Panc1 (cell line): ENCODE results near the gene HNRNPU. TPM values are rescaled to one million over a fixed set of nuclear protein-coding genes. Genes with fewer than 3 reads are reported as not detected.

Experiments
- ATAC-seq: fragments of 200-7000 bp; cut with Tn5 transposase; 2 replicates; pipeline ENCODE4 v1.9.1; 2020; ENCODE audit warnings: mild to moderate bottlenecking, moderate library complexity
- BruUV-seq: library from RNA; stranded (reverse); fragments of 400-500 nt; replicated peaks from 2 replicates; lab custom pipeline; 2021; lab: Mats Ljungman, UMichigan
- CTCF ChIA-PET: fragments of 300-600 bp; sonication (Branson Sonifier 250); formaldehyde crosslinking; loops from one replicate; lab custom pipeline; 2022; ENCODE audit warnings: antibody characterized with exemption; lab: Charles Lee
- POLR2A ChIA-PET: fragments of 300-600 bp; sonication (Branson Sonifier 250); formaldehyde crosslinking; loops from one replicate; lab custom pipeline; 2022; ENCODE audit warnings: antibody characterized with exemption; lab: Charles Lee
- DNase-seq: peaks from one replicate; pipeline ENCODE4 v3.0.0-alpha.2; 2010; ENCODE audit warnings: low read depth, low spot score
- H3K27ac ChIP-seq: 2 replicates; pipeline ENCODE4 v1.5.1; 2011; ENCODE audit warnings: mild to moderate bottlenecking, low read length, inconsistent platforms
- H3K27me3 ChIP-seq: fragments of 200-500 bp; sonication (Bioruptor generic); 2 replicates; pipeline ENCODE4 v1.6.0; 2014; ENCODE audit warnings: low read length, inconsistent platforms; ENCODE audit not compliant: control insufficient read depth, insufficient read depth
- H3K36me3 ChIP-seq: fragments of 200-500 bp; sonication (Bioruptor generic); 2 replicates; pipeline ENCODE4 v1.5.1; 2014; ENCODE audit warnings: inconsistent platforms, mild to moderate bottlenecking, low read length, moderate library complexity; ENCODE audit not compliant: control insufficient read depth, insufficient read depth
- H3K4me1 ChIP-seq: 2 replicates; pipeline ENCODE4 v1.5.1; 2011; ENCODE audit warnings: inconsistent platforms, mild to moderate bottlenecking, low read length, moderate library complexity; ENCODE audit not compliant: control insufficient read depth, insufficient read depth
- H3K4me3 ChIP-seq, 2 experiments: 2 replicates each; pipeline ENCODE4 v1.5.1; 2011 to 2012; ENCODE audit warnings: low read depth in 2 of 2, low read length in 2 of 2, mild to moderate bottlenecking in 2 of 2, inconsistent platforms in 1 of 2, moderate library complexity in 1 of 2
- H3K9me3 ChIP-seq: fragments of 200-500 bp; sonication (Bioruptor generic); 2 replicates; pipeline ENCODE4 v1.5.1; 2014; ENCODE audit warnings: low read depth, mild to moderate bottlenecking, inconsistent platforms, low read length, moderate library complexity; ENCODE audit not compliant: control insufficient read depth, insufficient read depth
- POLR2AphosphoS5 ChIP-seq: IDR thresholded peaks from 2 replicates; pipeline ENCODE4 v1.6.1; 2012; ENCODE audit warnings: mild to moderate bottlenecking, low read depth, low read length, moderate library complexity
- SIN3A ChIP-seq: IDR thresholded peaks from 2 replicates; pipeline ENCODE4 v1.6.1; 2012; ENCODE audit warnings: low read depth, mild to moderate bottlenecking, low read length, moderate library complexity, borderline replicate concordance; ENCODE audit not compliant: insufficient read depth
- TCF7L2 ChIP-seq: IDR thresholded peaks from 2 replicates; pipeline ENCODE4 v1.6.1; 2011; ENCODE audit warnings: mild to moderate bottlenecking, low read depth, low read length, inconsistent platforms
- in situ Hi-C: cut with HindIII; loops from 2 replicates; pipeline ENCODE4 v1.10.0; 2016; ENCODE audit warnings: low sequenced_read_pairs, low pct_unique_long_range_greater_than_20kb
- intact Hi-C: fragments of 100-400 bp; cut with micrococcal nuclease; formaldehyde crosslinking; loops from one replicate; pipeline ENCODE4 v1.10.0; 2022; ENCODE audit not compliant: unreplicated experiment
- total RNA-seq: library from RNA; stranded (reverse); gene quantifications from one replicate; pipeline ENCODE4 v1.2.1, GENCODE V29; 2021; ENCODE audit not compliant: unreplicated experiment
- TF ChIP-seq, protein P1 (sequence below): fragments of 450-650 bp; IDR thresholded peaks from 2 replicates; pipeline ENCODE4 v1.5.1; 2017; ENCODE audit warnings: mild to moderate bottlenecking
- TF ChIP-seq, protein P2 (sequence below), 2 experiments: IDR thresholded peaks; 2 replicates each; pipeline ENCODE4 v1.6.1; 2011 to 2012; ENCODE audit warnings: low read depth in 2 of 2, control low read depth in 1 of 2, low read length in 1 of 2, mild to moderate bottlenecking in 1 of 2, moderate library complexity in 1 of 2; ENCODE audit not compliant: insufficient read depth in 1 of 2

HNRNPU gene
- total RNA-seq, 1 experiment from 2014 or later, result 361 TPM

DNA sequence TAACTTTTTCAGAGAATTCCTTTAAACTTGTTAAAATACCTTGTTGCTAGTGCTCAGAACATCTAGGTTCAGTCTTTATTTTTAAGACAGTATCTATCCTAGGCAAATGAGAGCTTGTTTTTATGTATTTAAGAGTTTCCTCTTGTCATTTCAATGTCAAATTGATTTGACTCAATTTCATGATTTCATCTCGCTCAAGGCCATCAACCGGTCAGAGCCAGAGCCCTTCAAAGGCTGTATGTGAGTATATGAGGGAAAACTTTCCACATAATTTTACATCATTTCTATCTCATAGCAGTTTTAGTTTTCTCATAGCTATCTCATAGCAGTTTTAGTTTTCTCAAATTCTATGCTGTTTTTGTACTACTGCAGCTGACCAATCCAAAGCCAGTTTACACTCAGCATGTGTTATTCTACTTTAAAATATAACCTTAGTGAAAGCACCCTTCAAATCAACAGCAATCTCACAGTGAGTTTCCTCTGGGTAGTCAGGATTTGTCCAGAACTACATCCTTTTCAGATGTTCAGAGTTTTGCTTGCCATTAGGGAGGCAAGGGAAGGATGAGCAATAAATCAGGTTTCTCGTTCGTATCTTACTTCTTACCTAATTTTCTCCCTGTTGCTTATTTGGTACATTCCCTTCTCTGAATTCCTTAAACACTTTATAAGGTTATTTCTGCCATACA, 12.7 kb downstream of the HNRNPU start:
- H3K27me3 ChIP-seq, result no peaks in the 10 kb centered on the region
- DNase-seq, result no peak
- ChIA-PET CTCF (no interaction called here), POLR2A (interaction anchor here (0.6 to 1.3 kb wide), 2 partner anchors 10 to 11 kb away, joined by 3 to 8 read pairs; no protein-coding TSS in a partner anchor)
- ATAC-seq, result no peak
- peaks cover 80% of the 10 kb centered on the region for H3K36me3 ChIP-seq
- no peaks in the 10 kb centered on the region for H3K4me1 ChIP-seq
- no TSS peak for BruUV-seq
- H3K27ac ChIP-seq, result no peak overlapping the region
- intact Hi-C loops, result no loop called here
- TF ChIP-seq, protein P1, sequence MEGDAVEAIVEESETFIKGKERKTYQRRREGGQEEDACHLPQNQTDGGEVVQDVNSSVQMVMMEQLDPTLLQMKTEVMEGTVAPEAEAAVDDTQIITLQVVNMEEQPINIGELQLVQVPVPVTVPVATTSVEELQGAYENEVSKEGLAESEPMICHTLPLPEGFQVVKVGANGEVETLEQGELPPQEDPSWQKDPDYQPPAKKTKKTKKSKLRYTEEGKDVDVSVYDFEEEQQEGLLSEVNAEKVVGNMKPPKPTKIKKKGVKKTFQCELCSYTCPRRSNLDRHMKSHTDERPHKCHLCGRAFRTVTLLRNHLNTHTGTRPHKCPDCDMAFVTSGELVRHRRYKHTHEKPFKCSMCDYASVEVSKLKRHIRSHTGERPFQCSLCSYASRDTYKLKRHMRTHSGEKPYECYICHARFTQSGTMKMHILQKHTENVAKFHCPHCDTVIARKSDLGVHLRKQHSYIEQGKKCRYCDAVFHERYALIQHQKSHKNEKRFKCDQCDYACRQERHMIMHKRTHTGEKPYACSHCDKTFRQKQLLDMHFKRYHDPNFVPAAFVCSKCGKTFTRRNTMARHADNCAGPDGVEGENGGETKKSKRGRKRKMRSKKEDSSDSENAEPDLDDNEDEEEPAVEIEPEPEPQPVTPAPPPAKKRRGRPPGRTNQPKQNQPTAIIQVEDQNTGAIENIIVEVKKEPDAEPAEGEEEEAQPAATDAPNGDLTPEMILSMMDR, result no peak
- TF ChIP-seq TCF7L2, result no peak
- no peak for TF ChIP-seq SIN3A
- TF ChIP-seq, protein P2, sequence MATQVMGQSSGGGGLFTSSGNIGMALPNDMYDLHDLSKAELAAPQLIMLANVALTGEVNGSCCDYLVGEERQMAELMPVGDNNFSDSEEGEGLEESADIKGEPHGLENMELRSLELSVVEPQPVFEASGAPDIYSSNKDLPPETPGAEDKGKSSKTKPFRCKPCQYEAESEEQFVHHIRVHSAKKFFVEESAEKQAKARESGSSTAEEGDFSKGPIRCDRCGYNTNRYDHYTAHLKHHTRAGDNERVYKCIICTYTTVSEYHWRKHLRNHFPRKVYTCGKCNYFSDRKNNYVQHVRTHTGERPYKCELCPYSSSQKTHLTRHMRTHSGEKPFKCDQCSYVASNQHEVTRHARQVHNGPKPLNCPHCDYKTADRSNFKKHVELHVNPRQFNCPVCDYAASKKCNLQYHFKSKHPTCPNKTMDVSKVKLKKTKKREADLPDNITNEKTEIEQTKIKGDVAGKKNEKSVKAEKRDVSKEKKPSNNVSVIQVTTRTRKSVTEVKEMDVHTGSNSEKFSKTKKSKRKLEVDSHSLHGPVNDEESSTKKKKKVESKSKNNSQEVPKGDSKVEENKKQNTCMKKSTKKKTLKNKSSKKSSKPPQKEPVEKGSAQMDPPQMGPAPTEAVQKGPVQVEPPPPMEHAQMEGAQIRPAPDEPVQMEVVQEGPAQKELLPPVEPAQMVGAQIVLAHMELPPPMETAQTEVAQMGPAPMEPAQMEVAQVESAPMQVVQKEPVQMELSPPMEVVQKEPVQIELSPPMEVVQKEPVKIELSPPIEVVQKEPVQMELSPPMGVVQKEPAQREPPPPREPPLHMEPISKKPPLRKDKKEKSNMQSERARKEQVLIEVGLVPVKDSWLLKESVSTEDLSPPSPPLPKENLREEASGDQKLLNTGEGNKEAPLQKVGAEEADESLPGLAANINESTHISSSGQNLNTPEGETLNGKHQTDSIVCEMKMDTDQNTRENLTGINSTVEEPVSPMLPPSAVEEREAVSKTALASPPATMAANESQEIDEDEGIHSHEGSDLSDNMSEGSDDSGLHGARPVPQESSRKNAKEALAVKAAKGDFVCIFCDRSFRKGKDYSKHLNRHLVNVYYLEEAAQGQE (IDR thresholded peaks at IDR 0.05; ENCODE audit: insufficient read depth in 1 of 2, low read depth in 2 of 2, low read length in 1 of 2), result no peak
- no peak for TF ChIP-seq POLR2AphosphoS5
- in situ Hi-C loops, result no loop called here
- H3K4me3 ChIP-seq, result no peak overlapping the region
- H3K9me3 ChIP-seq, result no peaks in the 10 kb centered on the region

DNA sequence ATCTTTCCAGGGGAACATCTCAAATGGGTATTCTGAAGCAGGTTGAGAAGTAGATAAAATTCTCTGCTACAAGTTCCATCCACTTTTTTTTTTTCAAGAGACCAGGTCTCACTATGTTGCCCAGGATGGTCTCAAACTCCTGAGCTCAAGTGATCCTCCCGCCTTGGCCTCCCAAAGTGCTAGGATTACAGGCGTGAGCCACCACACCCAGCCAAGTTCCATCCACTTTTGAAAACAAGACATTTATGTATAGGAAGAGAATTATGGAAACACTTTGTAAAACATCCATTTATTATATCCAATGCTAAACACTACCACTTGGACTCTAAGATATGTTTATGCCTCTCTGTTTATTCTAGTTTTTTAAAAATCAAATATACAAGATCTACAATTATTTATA, 13.4 kb downstream of the HNRNPU start:
- intact Hi-C loops (no loop called here), in situ Hi-C loops (no loop called here)
- no TSS peak for BruUV-seq
- DNase-seq (no peak), ATAC-seq (no peak)
- Histone ChIP-seq H3K36me3 (peaks cover 76% of the 10 kb centered on the region), H3K9me3 (no peaks in the 10 kb centered on the region), H3K4me3 (no peak overlapping the region), H3K27ac (no peak overlapping the region), H3K27me3 (no peaks in the 10 kb centered on the region), H3K4me1 (no peaks in the 10 kb centered on the region)
- POLR2A ChIA-PET, result interaction anchor here (0.6 to 1.3 kb wide), 3 partner anchors 11 to 162 kb away, joined by 4 to 10 read pairs (median 8); no protein-coding TSS in a partner anchor
- TF ChIP-seq TCF7L2, result no peak
- TF ChIP-seq, protein P1, result no peak
- TF ChIP-seq SIN3A, result no peak
- TF ChIP-seq, protein P2 (IDR thresholded peaks at IDR 0.05; ENCODE audit: insufficient read depth in 1 of 2, low read depth in 2 of 2, low read length in 1 of 2), result no peak
- TF ChIP-seq POLR2AphosphoS5, result no peak
- CTCF ChIA-PET, result no interaction called here
